PC-3 (cell line): Measurements from ENCODE around the gene KCNQ1OT1.

Source experiments
- CTCF ChIP-seq: fragments of 300-600 bp; sonication (generic); conservative IDR thresholded peaks from 2 replicates; pipeline ENCODE4 v1.5.1; 2017; ENCODE audit warnings: antibody characterized with exemption, low read depth, mild to moderate bottlenecking, low read length
- EZH2 ChIP-seq: fragments of 300-600 bp; sonication (generic); IDR thresholded peaks from one replicate; pipeline ENCODE4 v1.6.1; 2017; ENCODE audit warnings: antibody characterized with exemption, mild to moderate bottlenecking, low read length; ENCODE audit not compliant: unreplicated experiment

- TF ChIP-seq CTCF (no peak), EZH2 (no peak)
Measured at GRCh38 chr11:2670541-2671100, 29.2 kb downstream of the KCNQ1OT1 start.
